CD4-positive, alpha-beta T cell treated with Interleukin-1 beta for 1 hour (primary cell): ENCODE data around the gene KANSL3.
"Not testable (repeated sequence)": the region's sequence is repeated elsewhere in the genome, so short reads cannot be mapped to it uniquely, and the experiment has no call there.

Source experiments
- DNase-seq, 2 donors: peaks; one replicate each; pipeline ENCODE4 v3.0.0-alpha.2; 2020 to 2022

The KANSL3 gene

DNA sequence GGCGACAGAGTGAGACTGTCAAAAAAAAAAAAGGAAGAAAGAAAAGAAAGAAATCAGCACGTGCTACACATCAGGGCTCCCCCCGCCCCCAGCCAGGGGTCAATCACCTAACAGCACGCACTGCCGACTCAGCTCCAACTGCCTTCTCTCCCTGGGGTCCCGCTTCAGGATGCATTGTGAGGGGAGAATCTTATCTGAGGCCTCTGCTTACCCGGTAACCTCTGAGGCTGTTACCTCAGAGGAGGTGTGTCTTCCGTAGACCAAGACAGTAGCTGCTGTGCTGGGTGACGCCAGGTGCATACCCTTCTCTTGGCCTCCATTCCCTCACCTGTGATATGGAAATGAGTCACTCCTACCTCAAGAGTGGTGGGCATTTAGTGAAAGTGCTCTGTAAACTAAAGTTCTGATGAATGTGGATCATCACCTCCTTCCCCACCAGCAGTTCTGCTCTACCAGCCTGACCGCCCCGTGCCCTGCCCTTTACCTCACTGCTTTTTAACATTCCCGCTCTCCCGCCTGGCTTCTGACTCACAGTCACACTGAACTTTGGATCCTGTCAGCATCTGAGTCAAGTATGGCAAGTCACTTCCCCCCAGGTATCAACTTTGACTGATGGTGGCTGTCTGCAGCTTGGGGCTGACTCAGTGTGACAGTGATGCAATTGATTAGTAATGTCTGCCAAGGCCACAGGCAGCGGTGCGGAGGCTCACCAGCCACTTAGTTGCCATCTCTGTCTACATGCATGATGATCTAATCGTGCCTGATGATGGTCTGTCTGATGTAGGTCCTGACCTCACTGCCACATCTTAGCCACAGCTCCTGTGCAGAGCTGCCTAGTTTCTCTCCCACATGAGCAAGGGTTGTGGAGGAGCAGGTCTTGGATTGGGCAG lies 81.4 kb downstream of the KANSL3 start:
- peak in 1 of 2 donors; percentile 55 for DNase-seq

DNA sequence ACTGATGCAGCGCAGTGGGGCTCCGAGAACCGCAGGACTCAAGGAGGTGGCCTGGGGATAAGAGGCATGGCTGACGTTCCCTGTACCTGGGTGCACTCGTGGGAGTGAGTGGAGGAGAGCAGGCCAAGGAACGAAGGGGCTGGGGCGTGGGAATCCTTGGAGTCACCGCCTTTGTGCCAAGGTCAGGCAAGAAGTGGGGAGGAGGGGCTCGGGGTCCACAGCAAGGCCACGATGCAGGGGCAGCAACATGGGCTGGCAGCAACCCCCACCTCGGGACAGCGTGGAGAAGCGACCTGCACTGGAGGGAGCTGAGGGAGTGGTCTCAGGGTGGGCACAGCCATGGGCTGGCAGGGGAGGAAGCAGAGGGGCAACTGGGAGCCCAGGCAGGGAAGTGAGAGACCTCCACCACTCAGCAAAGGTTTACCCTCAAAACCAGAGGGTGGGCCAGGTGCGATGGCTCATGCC lies 82.9 kb downstream of the KANSL3 start:
- no peak for DNase-seq

DNA sequence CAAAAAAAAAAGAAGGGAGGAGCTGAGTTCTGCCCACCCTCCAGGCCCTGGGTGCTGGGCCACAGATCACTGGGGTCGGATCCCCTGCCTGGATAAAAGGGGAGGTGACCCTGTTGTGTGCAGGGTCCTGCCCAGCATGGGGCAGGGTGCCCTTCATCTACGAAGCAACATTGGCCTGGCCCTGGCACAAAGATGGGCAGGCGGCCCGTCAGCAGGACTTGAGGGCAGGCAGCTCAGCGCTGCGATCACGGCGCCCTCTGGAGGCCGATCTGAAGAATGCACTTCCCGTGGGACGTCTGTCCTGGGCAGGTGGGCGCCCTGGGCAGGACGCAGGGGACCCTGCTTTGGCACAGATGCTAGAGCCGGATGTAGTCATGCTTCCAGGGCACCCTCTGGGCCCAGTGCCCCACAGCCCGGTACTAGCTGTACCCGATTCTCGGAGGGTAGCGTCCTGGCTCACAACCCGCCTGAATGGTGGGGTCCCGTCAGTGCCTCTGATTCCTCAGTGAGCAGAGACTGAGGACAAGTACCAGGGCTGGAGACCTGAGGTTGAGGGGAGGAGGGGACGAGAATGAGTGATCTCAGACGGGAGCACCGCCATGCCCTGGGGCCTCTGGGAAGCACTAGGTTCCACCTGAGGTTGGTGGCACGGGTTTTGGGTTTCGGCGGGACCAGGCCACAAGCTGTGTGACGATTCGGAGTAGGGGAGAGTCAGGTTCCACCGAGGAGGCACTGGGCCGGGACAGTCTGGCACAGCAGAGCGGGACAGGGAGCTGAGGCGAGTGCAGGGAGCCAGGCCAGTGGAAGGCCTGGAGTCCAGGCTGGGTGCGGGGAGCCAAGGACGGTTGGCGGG lies 83.6 kb downstream of the KANSL3 start:
- peak; percentile 74 to 76 for DNase-seq

DNA sequence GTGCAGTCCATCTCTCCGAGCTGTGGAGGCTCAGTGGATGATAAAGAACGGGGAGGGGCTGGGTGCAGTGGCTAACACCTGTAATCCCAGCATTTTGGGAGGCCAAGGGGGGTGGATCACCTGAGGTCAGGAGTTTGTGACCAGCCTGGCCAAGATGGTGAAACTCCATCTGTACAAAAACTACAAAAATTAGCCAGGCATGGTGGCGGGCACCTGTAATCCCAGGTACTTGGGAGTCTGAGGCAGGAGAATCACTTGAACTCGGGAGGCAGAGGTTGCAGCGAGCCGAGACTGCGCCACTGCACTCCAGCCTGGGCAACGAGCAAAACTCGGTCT lies 84.2 kb downstream of the KANSL3 start:
- DNase-seq: not testable (repeated sequence)

DNA sequence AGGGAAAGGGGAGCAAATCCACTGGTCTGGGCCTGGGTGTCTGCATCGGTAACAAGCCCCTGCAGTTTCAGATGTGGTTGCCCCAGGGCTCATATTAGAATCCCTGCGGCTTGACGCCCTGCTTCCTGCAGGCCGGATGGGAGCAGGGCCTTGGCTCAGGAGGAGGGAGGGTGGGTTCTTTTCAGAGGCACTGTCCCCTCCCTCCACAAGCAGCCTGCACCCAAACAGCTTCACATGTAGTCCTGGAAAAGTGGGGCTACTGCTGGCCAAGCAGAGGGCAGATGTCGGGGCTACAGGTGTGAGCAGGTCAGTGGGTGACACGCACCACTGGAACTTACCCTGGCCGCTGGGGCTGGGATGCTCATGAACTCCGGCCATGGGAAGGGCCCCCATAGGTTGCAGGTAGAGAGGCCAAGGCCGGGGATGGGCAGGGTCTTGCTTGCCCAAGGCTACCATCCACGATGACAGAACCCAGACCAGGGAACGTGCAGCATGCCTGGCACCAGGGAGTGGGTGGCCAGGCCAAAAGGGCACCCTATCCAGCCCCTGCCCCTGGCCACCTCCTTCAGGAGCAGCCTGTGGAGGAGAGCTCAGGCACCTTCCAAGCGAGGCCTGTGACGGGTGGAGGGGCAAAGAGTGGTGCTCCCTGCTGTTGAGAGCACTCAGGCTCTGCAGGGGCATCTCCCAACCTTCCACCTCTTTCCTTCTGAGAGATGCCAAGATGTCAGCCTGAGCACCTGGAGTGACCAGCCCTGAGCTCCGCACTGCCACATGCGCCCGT lies 84.7 kb downstream of the KANSL3 start:
- DNase-seq: no peak

DNA sequence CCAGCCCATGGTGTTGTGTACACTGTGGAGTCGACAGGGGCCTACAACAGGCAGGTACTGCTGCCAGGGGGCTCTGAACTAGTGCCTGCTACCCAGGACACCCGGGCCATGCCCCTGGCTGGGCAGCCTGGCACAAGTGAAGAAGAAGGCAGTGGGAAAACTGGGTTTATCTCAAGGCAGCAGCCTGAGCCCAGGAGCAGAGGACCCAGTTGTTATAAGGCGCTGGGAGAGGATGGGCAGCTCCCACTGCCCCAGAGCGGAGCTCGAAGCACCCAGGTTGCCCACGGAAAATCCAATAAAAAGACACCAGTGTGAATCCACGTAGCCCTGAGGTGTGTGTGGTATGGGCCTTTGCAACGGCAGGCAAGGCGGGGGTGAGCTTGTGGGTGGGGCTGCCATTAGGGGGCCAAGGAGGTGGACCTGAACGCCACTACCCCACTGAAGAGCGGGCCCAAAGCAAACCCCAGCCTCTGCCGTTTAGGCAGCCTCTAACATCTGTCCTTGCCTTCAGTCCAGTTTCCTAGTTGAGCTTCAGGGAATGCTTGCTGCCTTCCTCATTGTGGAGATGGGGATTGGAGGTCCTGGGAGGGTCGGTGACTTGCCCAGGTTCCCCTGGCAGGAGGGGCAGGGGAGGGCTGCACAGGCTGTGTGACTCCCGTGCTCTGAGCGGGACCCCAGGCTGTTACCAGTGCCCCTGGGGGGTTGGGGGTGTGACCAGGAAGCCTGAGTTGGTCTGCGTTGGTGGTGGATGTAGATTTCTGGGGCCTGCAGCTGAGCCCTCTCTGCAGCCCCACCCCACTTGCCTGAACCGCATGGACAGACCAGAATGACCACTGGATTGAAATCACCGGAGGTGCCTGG lies 85.6 kb downstream of the KANSL3 start:
- no peak for DNase-seq

DNA sequence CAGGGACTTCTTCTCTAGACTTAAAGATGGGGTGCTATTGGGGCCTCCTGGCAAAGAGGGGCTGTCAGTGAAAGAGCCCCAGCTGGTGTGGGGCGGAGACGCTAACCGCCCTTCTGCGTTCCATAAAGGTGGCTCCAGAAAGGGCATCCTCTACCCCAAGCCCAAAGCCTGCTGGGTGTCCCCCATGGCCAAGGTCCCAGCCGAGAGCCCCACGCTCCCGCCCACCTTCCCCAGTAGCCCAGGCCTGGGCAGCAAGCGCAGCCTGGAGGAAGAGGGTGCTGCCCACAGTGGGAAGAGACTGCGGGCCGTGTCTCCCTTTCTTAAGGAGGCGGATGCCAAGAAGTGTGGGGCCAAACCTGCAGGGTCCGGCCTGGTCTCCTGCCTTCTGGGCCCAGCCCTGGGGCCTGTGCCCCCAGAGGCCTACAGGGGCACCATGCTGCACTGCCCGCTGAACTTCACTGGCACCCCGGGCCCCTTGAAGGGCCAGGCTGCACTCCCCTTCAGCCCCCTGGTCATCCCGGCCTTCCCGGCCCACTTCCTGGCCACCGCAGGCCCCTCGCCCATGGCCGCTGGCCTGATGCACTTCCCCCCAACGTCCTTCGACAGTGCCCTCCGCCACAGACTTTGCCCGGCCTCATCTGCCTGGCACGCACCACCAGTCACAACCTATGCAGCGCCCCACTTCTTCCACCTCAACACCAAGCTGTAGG lies 86.4 kb downstream of the KANSL3 start:
- no peak for DNase-seq

DNA sequence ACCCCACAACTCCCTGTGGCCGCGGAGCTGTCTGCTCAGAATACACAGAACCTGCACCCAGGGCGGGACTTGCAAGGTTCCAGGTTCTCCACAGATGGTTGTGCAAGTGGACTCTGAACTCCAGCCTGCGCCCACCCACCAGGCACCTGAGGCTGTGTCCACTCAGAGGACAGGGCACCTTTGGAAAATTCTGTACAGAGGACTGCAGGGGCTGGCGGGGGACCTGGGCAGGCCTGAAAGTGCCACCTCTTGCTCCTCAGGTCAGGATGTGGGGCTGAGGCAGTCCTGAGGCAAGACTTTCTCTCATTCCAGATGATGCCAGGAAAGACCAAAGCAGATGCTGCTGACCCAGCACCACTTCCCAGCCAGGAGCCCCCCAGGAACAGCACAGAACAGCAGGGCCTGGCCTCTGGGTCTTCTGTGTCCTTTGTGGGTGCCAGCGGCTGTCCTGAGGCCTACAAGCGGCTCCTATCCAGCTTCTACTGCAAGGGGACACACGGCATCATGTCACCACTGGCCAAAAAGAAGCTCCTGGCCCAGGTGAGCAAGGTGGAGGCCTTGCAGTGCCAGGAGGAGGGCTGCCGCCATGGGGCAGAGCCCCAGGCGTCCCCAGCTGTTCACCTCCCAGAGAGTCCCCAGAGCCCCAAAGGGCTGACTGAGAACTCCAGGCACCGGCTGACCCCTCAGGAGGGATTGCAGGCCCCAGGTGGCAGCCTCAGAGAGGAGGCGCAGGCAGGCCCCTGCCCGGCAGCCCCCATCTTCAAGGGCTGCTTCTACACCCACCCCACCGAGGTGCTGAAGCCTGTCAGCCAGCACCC lies 87.1 kb downstream of the KANSL3 start:
- no peak for DNase-seq

DNA sequence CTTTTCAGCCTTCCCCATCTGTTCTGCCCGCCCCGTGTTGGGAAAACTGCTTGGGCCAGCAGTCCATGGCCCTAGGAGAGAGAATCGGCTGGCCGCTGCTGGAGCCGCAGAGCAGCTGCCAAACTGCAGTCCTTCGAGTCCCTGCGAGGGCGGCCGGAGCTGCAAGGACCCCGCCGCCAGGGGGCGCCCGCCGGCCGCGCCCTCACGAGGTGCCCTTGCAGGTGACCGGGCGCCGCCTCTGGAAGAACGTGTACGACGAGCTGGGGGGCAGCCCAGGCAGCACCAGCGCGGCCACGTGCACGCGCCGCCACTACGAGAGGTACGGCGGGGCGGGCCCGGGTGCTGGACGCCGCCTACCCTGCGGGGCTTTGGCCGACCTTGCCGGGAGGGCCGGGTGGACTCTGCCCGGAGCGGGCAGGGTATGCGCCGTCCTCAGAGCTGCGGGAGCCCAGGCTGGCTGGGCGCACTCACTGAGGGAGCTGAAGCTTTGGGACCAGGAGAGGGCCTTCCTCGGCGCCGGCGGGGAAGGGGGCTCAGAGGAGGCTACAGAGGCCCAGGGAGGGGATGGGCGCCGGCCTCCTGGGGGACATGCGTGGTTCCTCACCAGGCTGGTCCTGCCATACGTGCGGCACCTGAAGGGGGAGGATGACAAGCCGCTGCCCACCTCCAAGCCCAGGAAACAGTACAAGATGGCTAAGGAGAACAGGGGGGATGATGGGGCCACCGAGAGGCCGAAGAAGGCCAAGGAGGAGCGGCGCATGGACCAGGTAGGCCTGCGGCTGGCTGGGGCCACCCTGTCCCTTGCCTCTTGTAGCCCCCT lies 87.9 kb downstream of the KANSL3 start:
- DNase-seq: no peak

DNA sequence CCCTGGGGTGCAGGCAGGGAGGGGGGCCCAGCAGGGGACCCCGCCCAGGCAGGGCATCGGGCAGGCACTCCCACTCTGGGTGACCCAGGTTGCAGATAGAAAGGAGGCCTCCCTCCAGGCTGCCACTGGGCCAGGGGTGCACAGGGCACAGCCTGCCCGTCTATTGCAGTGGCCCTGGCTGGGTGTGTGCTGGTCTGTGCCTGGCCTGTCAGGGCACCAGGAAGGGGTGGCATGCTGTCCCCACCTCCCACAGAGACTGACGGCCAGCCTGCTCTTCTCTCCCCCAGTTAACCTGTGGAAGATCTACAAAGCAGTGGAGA lies 88.7 kb downstream of the KANSL3 start:
- DNase-seq: no peak

DNA sequence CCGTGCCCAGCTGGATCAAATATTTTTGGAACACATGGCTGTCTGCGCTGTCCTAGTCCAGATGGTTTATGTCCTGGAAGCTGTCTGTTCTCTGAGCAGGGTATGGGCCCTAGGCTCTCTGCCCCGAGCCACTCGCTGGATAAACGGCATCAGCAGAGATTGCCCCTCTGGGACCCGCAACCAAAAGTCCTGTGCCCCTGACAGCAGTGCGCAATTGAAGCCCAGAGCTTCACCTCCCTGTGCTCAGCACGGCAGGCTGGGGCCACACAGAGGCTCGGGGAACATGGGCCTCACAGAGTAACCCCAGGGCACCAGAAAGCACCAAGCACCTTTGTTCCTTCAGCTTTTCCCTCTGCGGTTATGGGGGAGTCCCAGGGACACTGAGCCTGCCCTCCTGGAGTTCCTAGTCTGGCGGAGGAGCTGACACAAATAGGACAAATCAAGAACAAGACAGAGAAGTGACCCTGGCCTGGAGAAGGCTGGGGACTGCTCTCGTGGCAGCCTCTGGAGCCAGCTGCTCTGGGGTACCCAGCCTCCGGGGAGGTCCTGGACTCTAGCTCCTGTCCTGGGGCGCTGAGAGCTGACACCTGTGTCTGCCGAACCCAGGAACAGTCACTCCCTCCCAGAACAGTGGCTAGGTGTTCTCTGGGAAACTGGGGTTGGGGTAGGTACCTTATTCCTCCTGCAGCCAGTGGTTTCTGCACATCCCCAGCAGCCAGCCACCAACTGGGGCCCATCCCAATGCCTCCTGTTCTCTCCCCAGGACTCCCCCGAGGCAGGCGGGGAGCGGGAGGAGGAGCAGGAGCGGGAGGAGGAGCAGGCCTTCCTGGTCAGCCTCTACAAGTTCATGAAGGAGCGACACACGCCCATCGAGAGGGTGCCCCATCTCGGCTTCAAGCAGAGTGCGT lies 89.3 kb downstream of the KANSL3 start:
- DNase-seq: no peak

DNA sequence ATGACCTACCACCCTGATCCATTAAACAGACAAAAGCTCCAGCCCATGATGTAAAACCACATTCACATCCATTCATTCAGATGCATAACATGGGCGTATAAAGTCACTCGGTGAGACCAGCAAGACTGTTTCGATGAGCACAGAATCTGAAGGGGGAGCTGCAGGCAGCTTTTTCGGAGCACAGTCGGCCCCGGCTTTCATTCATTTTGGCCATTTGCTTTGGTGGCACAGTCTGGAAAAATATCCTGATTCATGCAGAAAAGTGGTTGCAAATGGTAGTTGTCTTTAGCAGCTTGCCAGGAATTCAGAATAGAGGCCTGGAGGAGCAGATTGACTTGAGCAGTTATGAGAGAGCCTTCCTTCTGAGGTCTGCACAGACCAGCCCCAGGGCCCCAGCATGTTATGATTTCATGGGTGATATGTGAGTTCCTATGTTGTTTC lies 90.4 kb downstream of the KANSL3 start:
- no peak for DNase-seq

DNA sequence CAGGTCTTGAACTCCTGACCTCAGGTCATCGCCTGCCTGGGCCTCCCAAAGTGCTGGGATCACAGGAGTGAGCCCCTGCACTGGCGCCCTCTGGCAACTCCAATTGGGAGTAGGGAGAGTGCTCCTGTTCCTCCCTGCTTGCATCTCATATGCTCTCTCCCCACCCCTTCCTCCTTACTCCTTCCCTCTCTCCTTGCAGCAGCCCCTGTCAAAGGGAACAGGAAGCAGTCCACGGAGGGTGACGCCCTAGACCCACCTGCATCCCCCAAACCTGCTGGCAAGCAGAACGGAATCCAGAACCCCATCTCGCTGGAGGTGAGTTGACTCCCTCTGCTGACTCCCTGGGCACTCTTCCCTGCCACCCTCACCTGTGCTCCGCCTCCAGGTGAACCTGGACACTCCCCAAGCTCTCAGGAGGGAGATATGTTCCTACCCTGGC lies 90.9 kb downstream of the KANSL3 start:
- no peak for DNase-seq

DNA sequence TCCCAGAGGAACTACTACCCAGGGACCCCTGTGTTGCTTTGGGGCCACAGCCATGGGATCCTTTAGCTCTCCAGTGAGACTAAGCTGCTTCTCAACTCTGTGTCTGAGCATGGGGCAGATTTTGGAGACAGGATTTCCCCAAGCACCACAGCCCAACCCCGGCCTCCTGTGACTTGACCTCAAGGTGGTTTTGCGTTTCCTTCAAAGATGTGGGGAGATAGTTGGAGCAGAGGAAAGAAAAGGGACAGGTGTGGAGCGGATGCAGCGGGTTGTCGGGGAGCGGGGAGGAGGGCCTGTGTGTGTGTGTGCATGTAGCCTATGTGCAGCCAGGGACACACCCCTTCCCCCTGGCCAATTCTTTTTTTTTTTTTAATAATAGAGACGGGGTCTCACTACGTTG lies 91.3 kb downstream of the KANSL3 start:
- DNase-seq: peak in 1 of 2 donors; percentile 41

DNA sequence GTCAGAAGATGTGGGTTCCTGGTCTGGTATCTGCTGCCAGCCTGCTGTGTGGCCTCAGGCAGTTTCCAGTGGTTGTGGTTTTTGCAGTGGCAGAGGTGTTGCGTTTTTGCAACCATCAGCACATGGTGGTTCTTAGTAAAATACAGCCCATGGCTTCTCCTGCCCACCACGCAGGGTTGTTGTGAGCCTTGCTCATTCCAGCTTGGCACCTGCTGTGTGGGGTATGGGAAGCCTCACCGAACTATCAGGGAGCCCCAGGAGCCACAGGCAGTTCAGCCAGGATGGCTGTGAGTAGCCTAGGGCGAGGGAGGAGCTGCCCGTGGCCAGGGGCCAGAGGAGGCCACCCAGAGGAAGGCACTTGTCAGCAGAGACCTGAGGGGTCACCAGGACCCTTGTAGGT lies 91.8 kb downstream of the KANSL3 start:
- DNase-seq: peak; percentile 16 to 31
